Parathyroid adenoma (tissue), 2 donors: Measurements from ENCODE around the gene NDUFA5.
"Not testable (repeated sequence)": the region's sequence is repeated elsewhere in the genome, so short reads cannot be mapped to it uniquely, and the experiment has no call there.

Experiments used
- H2AFZ ChIP-seq: fragments of 300-600 bp; sonication (generic); one replicate; pipeline ENCODE4 v1.7.0; 2017; ENCODE audit warnings: antibody characterized with exemption, mild to moderate bottlenecking
- H3K27ac ChIP-seq: fragments of 300-600 bp; sonication (generic); one replicate; pipeline ENCODE4 v1.7.0; 2017
- H3K27me3 ChIP-seq: fragments of 300-600 bp; sonication (generic); one replicate; pipeline ENCODE4 v1.7.0; 2017; ENCODE audit warnings: low read length; ENCODE audit not compliant: control insufficient read depth, insufficient read depth
- H3K36me3 ChIP-seq: fragments of 300-600 bp; sonication (generic); one replicate; pipeline ENCODE4 v1.7.0; 2017; ENCODE audit warnings: low read length; ENCODE audit not compliant: control insufficient read depth, insufficient read depth
- H3K4me1 ChIP-seq: fragments of 300-600 bp; sonication (generic); one replicate; pipeline ENCODE4 v1.7.0; 2017; ENCODE audit warnings: control low read depth
- H3K4me2 ChIP-seq: fragments of 300-600 bp; sonication (generic); one replicate; pipeline ENCODE4 v1.7.0; 2017; ENCODE audit warnings: low read length
- H3K4me3 ChIP-seq: fragments of 300-600 bp; sonication (generic); one replicate; pipeline ENCODE4 v1.7.0; 2017; ENCODE audit warnings: low read depth, low read length
- H3K79me2 ChIP-seq: fragments of 300-600 bp; sonication (generic); one replicate; pipeline ENCODE4 v1.7.0; 2017; ENCODE audit warnings: control low read depth
- H3K9ac ChIP-seq: fragments of 300-600 bp; sonication (generic); one replicate; pipeline ENCODE4 v1.7.0; 2017; ENCODE audit warnings: mild to moderate bottlenecking
- H3K9me3 ChIP-seq: fragments of 300-600 bp; sonication (generic); one replicate; pipeline ENCODE4 v1.7.0; 2017; ENCODE audit warnings: low read length; ENCODE audit not compliant: control insufficient read depth
- CTCF ChIP-seq: fragments of 300-600 bp; sonication (generic); IDR thresholded peaks from one replicate; pipeline ENCODE4 v1.7.0; 2017; ENCODE audit warnings: antibody characterized with exemption, mild to moderate bottlenecking
- donor health status: primary hyperparathyroidism.

The NDUFA5 gene

GRCh38 chr7:123553159-123553558 is 4.5 kb downstream of the NDUFA5 start:
- Histone ChIP-seq H3K4me1 (peaks cover 17% of the 10 kb centered on the region), H3K4me2 (no peak overlapping the region), H3K36me3 (no peaks in the 10 kb centered on the region), H3K27me3 (no peaks in the 10 kb centered on the region), H3K27ac (no peak overlapping the region), H3K9ac (no peak overlapping the region), H3K9me3 (no peaks in the 10 kb centered on the region), H3K4me3 (no peak overlapping the region), H3K79me2 (peaks cover 39% of the 10 kb centered on the region), H2AFZ (no peak overlapping the region)
- TF ChIP-seq CTCF: no peak

- Histone ChIP-seq H3K9ac (no peak overlapping the region), H3K79me2 (peaks cover 42% of the 10 kb centered on the region), H3K36me3 (no peaks in the 10 kb centered on the region), H3K4me1 (peaks cover 17% of the 10 kb centered on the region), H3K4me2 (no peak overlapping the region), H3K9me3 (no peaks in the 10 kb centered on the region), H3K27ac (no peak overlapping the region), H3K27me3 (no peaks in the 10 kb centered on the region), H3K4me3 (no peak overlapping the region), H2AFZ (no peak overlapping the region)
- no peak for TF ChIP-seq CTCF
Measured at GRCh38 chr7:123552641-123553040, 5.0 kb downstream of the NDUFA5 start.

- not testable (repeated sequence) for H3K36me3 ChIP-seq, H3K27me3 ChIP-seq, H3K9ac ChIP-seq, H3K27ac ChIP-seq, H3K4me3 ChIP-seq, H2AFZ ChIP-seq, H3K9me3 ChIP-seq, H3K4me2 ChIP-seq
- H3K79me2 ChIP-seq: peaks cover 42% of the 10 kb centered on the region
- peaks cover 17% of the 10 kb centered on the region for H3K4me1 ChIP-seq
Measured at GRCh38 chr7:123552134-123552533, 5.5 kb downstream of the NDUFA5 start.

GRCh38 chr7:123548406-123548805 is 9.2 kb downstream of the NDUFA5 start:
- no peak overlapping the region for H3K27ac ChIP-seq
- H3K9me3 ChIP-seq: no peaks in the 10 kb centered on the region
- no peak for TF ChIP-seq CTCF
- H2AFZ ChIP-seq: no peak overlapping the region
- no peak overlapping the region for H3K9ac ChIP-seq
- no peaks in the 10 kb centered on the region for H3K27me3 ChIP-seq
- H3K4me2 ChIP-seq: no peak overlapping the region
- no peak overlapping the region for H3K4me3 ChIP-seq
- no peaks in the 10 kb centered on the region for H3K36me3 ChIP-seq
- H3K4me1 ChIP-seq: peaks cover 4% of the 10 kb centered on the region
- H3K79me2 ChIP-seq: peaks cover 29% of the 10 kb centered on the region

- H3K79me2 ChIP-seq: no peaks in the 10 kb centered on the region
- no peaks in the 10 kb centered on the region for H3K9me3 ChIP-seq
- H3K36me3 ChIP-seq: no peaks in the 10 kb centered on the region
- TF ChIP-seq CTCF: no peak
- no peak overlapping the region for H3K27ac ChIP-seq
- no peaks in the 10 kb centered on the region for H3K4me1 ChIP-seq
- H3K9ac ChIP-seq: no peak overlapping the region
- H3K27me3 ChIP-seq: no peaks in the 10 kb centered on the region
- no peak overlapping the region for H2AFZ ChIP-seq
- H3K4me2 ChIP-seq: no peak overlapping the region
- H3K4me3 ChIP-seq: no peak overlapping the region
Measured at GRCh38 chr7:123539871-123540270, 17.7 kb downstream of the NDUFA5 start.
